HEK293 (cell line): ENCODE data around the gene NRP1.

Source experiments
- CTCF ChIA-PET: fragments of 350-600 bp; formaldehyde crosslinking; extraction: SDS; loops from one replicate; lab custom pipeline; 2021; ENCODE audit warnings: antibody characterized with exemption; lab: Yijun Ruan, JAX
- POLR2A ChIA-PET: fragments of 300-600 bp; formaldehyde crosslinking; extraction: SDS; loops from one replicate; lab custom pipeline; 2020; ENCODE audit warnings: antibody characterized with exemption, inconsistent platforms; lab: Yijun Ruan, JAX
- H3K27ac ChIP-seq: fragments of 200-500 bp; sonication (Bioruptor generic); 2 replicates; pipeline ENCODE4 v1.5.1; 2014; ENCODE audit warnings: low read depth, low read length, control low read depth, inconsistent platforms; ENCODE audit errors: extremely low read depth
- H3K36me3 ChIP-seq, 2 experiments: fragments of 200-500 bp in 1 of 2; sonication (Bioruptor generic) in 1 of 2; 1 replicate in 1 of 2; 2 replicates in 1 of 2; pipeline ENCODE4 v1.5.1; 2014 to 2017; ENCODE audit warnings: inconsistent platforms in 2 of 2, low read length in 2 of 2; ENCODE audit not compliant: control insufficient read depth in 2 of 2, insufficient read depth in 1 of 2
- H3K4me1 ChIP-seq: fragments of 200-500 bp; sonication (Bioruptor generic); 2 replicates; pipeline ENCODE4 v1.5.1; 2014; ENCODE audit warnings: mild to moderate bottlenecking, low read length, inconsistent platforms; ENCODE audit not compliant: control insufficient read depth, insufficient read depth
- H3K4me3 ChIP-seq: 2 replicates; pipeline ENCODE4 v1.5.1; 2011; ENCODE audit warnings: low read depth, mild to moderate bottlenecking, control low read depth, low read length, moderate library complexity
- H3K9me3 ChIP-seq: fragments of 200-500 bp; sonication (Bioruptor generic); 2 replicates; pipeline ENCODE4 v1.5.1; 2014; ENCODE audit warnings: low read depth, low read length, inconsistent platforms; ENCODE audit not compliant: control insufficient read depth, insufficient read depth
- CTCF ChIP-seq: fragments of 450-650 bp; formaldehyde crosslinking; IDR thresholded peaks from 2 replicates; pipeline ENCODE4 v1.5.1; 2016; ENCODE audit warnings: missing biosample characterization, missing genetic modification characterization
- GLIS2 ChIP-seq: fragments of 450-650 bp; formaldehyde crosslinking; IDR thresholded peaks from 2 replicates; pipeline ENCODE4 v1.5.1; 2016; ENCODE audit warnings: missing biosample characterization, missing genetic modification characterization
- KLF8 ChIP-seq: fragments of 450-650 bp; formaldehyde crosslinking; IDR thresholded peaks from 2 replicates; pipeline ENCODE4 v1.5.1; 2016; ENCODE audit warnings: missing biosample characterization, missing genetic modification characterization
- ZBTB1 ChIP-seq: fragments of 450-650 bp; formaldehyde crosslinking; IDR thresholded peaks from 2 replicates; pipeline ENCODE4 v1.5.1; 2016; ENCODE audit warnings: missing biosample characterization, missing genetic modification characterization
- ZNF155 ChIP-seq: fragments of 450-650 bp; formaldehyde crosslinking; IDR thresholded peaks from 2 replicates; pipeline ENCODE4 v1.5.1; 2016; ENCODE audit warnings: missing biosample characterization, missing genetic modification characterization
- ZNF169 ChIP-seq: fragments of 450-650 bp; formaldehyde crosslinking; IDR thresholded peaks from 2 replicates; pipeline ENCODE4 v1.5.1; 2016; ENCODE audit warnings: missing biosample characterization, missing genetic modification characterization
- ZNF211 ChIP-seq: fragments of 450-650 bp; formaldehyde crosslinking; IDR thresholded peaks from 2 replicates; pipeline ENCODE4 v1.5.1; 2016; ENCODE audit warnings: low read depth, missing biosample characterization, missing genetic modification characterization
- ZNF214 ChIP-seq: fragments of 450-650 bp; formaldehyde crosslinking; IDR thresholded peaks from 2 replicates; pipeline ENCODE4 v1.5.1; 2017; ENCODE audit warnings: missing biosample characterization, mild to moderate bottlenecking, missing genetic modification characterization, borderline replicate concordance
- ZNF266 ChIP-seq: fragments of 450-650 bp; formaldehyde crosslinking; IDR thresholded peaks from 2 replicates; pipeline ENCODE4 v1.5.1; 2016; ENCODE audit warnings: missing biosample characterization, missing genetic modification characterization, low read depth
- ZNF324 ChIP-seq: fragments of 450-650 bp; formaldehyde crosslinking; IDR thresholded peaks from 2 replicates; pipeline ENCODE4 v1.5.1; 2016; ENCODE audit warnings: missing biosample characterization, missing genetic modification characterization
- ZNF335 ChIP-seq: fragments of 450-650 bp; formaldehyde crosslinking; conservative IDR thresholded peaks from 2 replicates; pipeline ENCODE4 v1.5.1; 2016; ENCODE audit warnings: missing biosample characterization, missing genetic modification characterization
- ZNF398 ChIP-seq: fragments of 450-650 bp; formaldehyde crosslinking; IDR thresholded peaks from 2 replicates; pipeline ENCODE4 v1.5.1; 2017; ENCODE audit warnings: missing biosample characterization, missing genetic modification characterization
- ZNF48 ChIP-seq: fragments of 450-650 bp; formaldehyde crosslinking; IDR thresholded peaks from 2 replicates; pipeline ENCODE4 v1.5.1; 2016; ENCODE audit warnings: missing biosample characterization, missing genetic modification characterization
- ZNF510 ChIP-seq: fragments of 450-650 bp; formaldehyde crosslinking; IDR thresholded peaks from 2 replicates; pipeline ENCODE4 v1.5.1; 2018; ENCODE audit warnings: mild to moderate bottlenecking, missing genetic modification characterization, missing biosample characterization; ENCODE audit not compliant: insufficient replicate concordance
- ZNF600 ChIP-seq: fragments of 450-650 bp; formaldehyde crosslinking; IDR thresholded peaks from 2 replicates; pipeline ENCODE4 v1.5.1; 2016; ENCODE audit warnings: missing biosample characterization, missing genetic modification characterization
- ZNF654 ChIP-seq: fragments of 450-650 bp; formaldehyde crosslinking; IDR thresholded peaks from 2 replicates; pipeline ENCODE4 v1.5.1; 2016; ENCODE audit warnings: low read depth, missing biosample characterization, missing genetic modification characterization
- ZNF660 ChIP-seq: fragments of 450-650 bp; IDR thresholded peaks from 2 replicates; pipeline ENCODE4 v1.5.1; 2018; ENCODE audit warnings: missing biosample characterization, mild to moderate bottlenecking, missing genetic modification characterization
- ZSCAN23 ChIP-seq: fragments of 450-650 bp; formaldehyde crosslinking; IDR thresholded peaks from 2 replicates; pipeline ENCODE4 v1.5.1; 2016; ENCODE audit warnings: missing biosample characterization, missing genetic modification characterization
- ZSCAN4 ChIP-seq: fragments of 450-650 bp; formaldehyde crosslinking; IDR thresholded peaks from 2 replicates; pipeline ENCODE4 v1.5.1; 2017; ENCODE audit warnings: missing biosample characterization, missing genetic modification characterization
- TF ChIP-seq, protein P1 (sequence below): fragments of 450-650 bp; formaldehyde crosslinking; IDR thresholded peaks from 2 replicates; pipeline ENCODE4 v1.5.1; 2017; ENCODE audit warnings: missing biosample characterization, missing genetic modification characterization

NRP1 gene

GRCh38 chr10:33176688-33177087 lies 157.8 kb downstream of the NRP1 start:
- Histone ChIP-seq H3K27ac (no peak overlapping the region), H3K36me3 (peaks cover 0 to 18% of the 10 kb centered on the region in 2 experiments; a peak in 2 of 3 replicates), H3K9me3 (no peaks in the 10 kb centered on the region), H3K4me3 (no peak overlapping the region), H3K4me1 (no peaks in the 10 kb centered on the region; the same call in 1 of the 2 replicates)
- TF ChIP-seq ZNF398 (tag by site-specific recombination) (no peak), ZNF660 (tag by site-specific recombination) (no peak), ZNF266 (tag by site-specific recombination) (no peak), ZSCAN23 (tag by site-specific recombination) (no peak), ZNF211 (tag by site-specific recombination) (no peak), ZNF510 (tag by site-specific recombination) (no peak), ZNF324 (no peak), GLIS2 (tag by site-specific recombination) (no peak), ZNF155 (tag by site-specific recombination) (no peak), ZNF214 (no peak), KLF8 (no peak), ZSCAN4 (no peak), CTCF (tag by site-specific recombination) (no peak), ZNF169 (tag by site-specific recombination) (no peak), ZNF48 (tag by site-specific recombination) (no peak), ZNF600 (tag by site-specific recombination) (no peak), ZNF335 (tag by site-specific recombination) (no peak), ZNF654 (tag by site-specific recombination) (no peak), ZBTB1 (tag by site-specific recombination) (no peak)
- TF ChIP-seq, protein P1, sequence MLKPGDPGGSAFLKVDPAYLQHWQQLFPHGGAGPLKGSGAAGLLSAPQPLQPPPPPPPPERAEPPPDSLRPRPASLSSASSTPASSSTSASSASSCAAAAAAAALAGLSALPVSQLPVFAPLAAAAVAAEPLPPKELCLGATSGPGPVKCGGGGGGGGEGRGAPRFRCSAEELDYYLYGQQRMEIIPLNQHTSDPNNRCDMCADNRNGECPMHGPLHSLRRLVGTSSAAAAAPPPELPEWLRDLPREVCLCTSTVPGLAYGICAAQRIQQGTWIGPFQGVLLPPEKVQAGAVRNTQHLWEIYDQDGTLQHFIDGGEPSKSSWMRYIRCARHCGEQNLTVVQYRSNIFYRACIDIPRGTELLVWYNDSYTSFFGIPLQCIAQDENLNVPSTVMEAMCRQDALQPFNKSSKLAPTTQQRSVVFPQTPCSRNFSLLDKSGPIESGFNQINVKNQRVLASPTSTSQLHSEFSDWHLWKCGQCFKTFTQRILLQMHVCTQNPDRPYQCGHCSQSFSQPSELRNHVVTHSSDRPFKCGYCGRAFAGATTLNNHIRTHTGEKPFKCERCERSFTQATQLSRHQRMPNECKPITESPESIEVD (tag by site-specific recombination) = no peak
- CTCF ChIA-PET = interaction anchor here (0.6 kb wide), 1 partner anchor 9 kb away, joined by 3 read pairs; no protein-coding TSS in a partner anchor
- POLR2A ChIA-PET = no interaction called here
